ENCODE measurements around the gene CD274. TPM values are rescaled to one million over a fixed set of nuclear protein-coding genes. Genes with fewer than 3 reads are reported as not detected.

CD274 gene
- total RNA-seq, 1 experiment from 2014 or later = not detected

GRCh38 chr9:5435912-5436311, 14.4 kb upstream of the CD274 start:
- no peak overlapping the region for H2BK12ac ChIP-seq (ENCODE audit: insufficient read length, low read depth, low read length)
- H3K79me2 ChIP-seq (ENCODE audit: insufficient read depth, low read length) = no peaks in the 10 kb centered on the region
- H3K27ac ChIP-seq (ENCODE audit: insufficient read length, low read depth, low read length) = no peak overlapping the region
- no peak overlapping the region for H3K4ac ChIP-seq (ENCODE audit: low read depth, low read length)
- no peak for DNase-seq
- no peak overlapping the region for H4K8ac ChIP-seq (replicated peaks; ENCODE audit: insufficient read length, low read depth, low read length)
- no peak overlapping the region for H3K27ac Mint-ChIP-seq
- peaks cover 19 to 23% of the 10 kb centered on the region in 2 experiments for H3K4me1 Mint-ChIP-seq
- no CpG with 5 or more reads among the region's 3 CpGs for WGBS (ENCODE audit: extremely low coverage, insufficient read length, low lambda C conversion rate)
- no peak overlapping the region for H4K91ac ChIP-seq (ENCODE audit: insufficient read length, low read depth, low read length)
- no peak overlapping the region for H4K5ac ChIP-seq (ENCODE audit: insufficient read length, low read depth, low read length)
- H3K9me3 Mint-ChIP-seq = peaks cover 24 to 30% of the 10 kb centered on the region in 2 experiments
- H3K4me3 Mint-ChIP-seq = peak overlapping the region in 1 of 2 experiments; percentile 92; a peak in 1 of 5 replicates
- H2BK120ac ChIP-seq (ENCODE audit: low read depth, low read length, poor library complexity, severe bottlenecking) = no peak overlapping the region
- no peaks in the 10 kb centered on the region for H3K9me3 ChIP-seq (ENCODE audit: control insufficient read depth, low read depth, low read length)
- no peaks in the 10 kb centered on the region for H4K20me1 ChIP-seq (ENCODE audit: control insufficient read depth, insufficient read depth, insufficient read length)
- H3K27me3 ChIP-seq (ENCODE audit: insufficient read depth, low read length) = no peaks in the 10 kb centered on the region
- no peak overlapping the region for H3T11ph ChIP-seq (ENCODE audit: low read length)
- TF ChIP-seq CTCF (conservative IDR thresholded peaks at IDR 0.05) = no peak
- H3K9ac ChIP-seq (ENCODE audit: extremely low read depth, insufficient read length, low read length) = no peak overlapping the region
- no peak overlapping the region for H3K4me2 ChIP-seq (ENCODE audit: insufficient read depth, insufficient read length, low read length)
- no peak overlapping the region for H3K56ac ChIP-seq (ENCODE audit: insufficient read length, low read depth, low read length)
- no peak overlapping the region for H3K18ac ChIP-seq (ENCODE audit: insufficient read length, low read depth, low read length)
- no peak overlapping the region for H2AK5ac ChIP-seq (ENCODE audit: insufficient read length, low read length)
- H3K79me1 ChIP-seq (ENCODE audit: insufficient read depth, low read depth, low read length, poor library complexity, severe bottlenecking) = no peaks in the 10 kb centered on the region
- H2BK20ac ChIP-seq (ENCODE audit: low read depth, low read length, poor library complexity, severe bottlenecking) = no peak overlapping the region
- H2BK5ac ChIP-seq (ENCODE audit: insufficient read length, low read length) = no peak overlapping the region
- H2AFZ ChIP-seq (ENCODE audit: low read length) = no peak overlapping the region
- peaks cover 42 to 50% (median 46%) of the 10 kb centered on the region in 3 experiments for H3K36me3 Mint-ChIP-seq (ENCODE audit: insufficient read depth in 1 of 3, low read depth in 3 of 3)
- no peak overlapping the region for H2BK15ac ChIP-seq (ENCODE audit: low read depth, low read length)
- no peak overlapping the region for H3K23ac ChIP-seq (ENCODE audit: insufficient read length, low read depth, low read length)
- no peaks in the 10 kb centered on the region for H3K4me1 ChIP-seq (ENCODE audit: insufficient read depth, low read length)
- H3K14ac ChIP-seq (ENCODE audit: insufficient read depth, low read length) = no peak overlapping the region
- no peaks in the 10 kb centered on the region for H3K27me3 Mint-ChIP-seq (ENCODE audit: low read depth)
- H3K23me2 ChIP-seq (ENCODE audit: insufficient read length, low read depth, low read length, poor library complexity, severe bottlenecking) = peaks cover 12% of the 10 kb centered on the region

All from H9 (cell line).